ENCODE data around the gene USP17L24.
"Not testable (repeated sequence)": the region's sequence is repeated elsewhere in the genome, so short reads cannot be mapped to it uniquely, and the experiment has no call there.

GRCh38 chr4:9343848-9344247 lies 18.9 kb downstream of the USP17L24 start, which contains the start of gene USP17L27:
- TF ChIP-seq POLR2A, POLR2AphosphoS5, CTCF (IDR thresholded peaks at IDR 0.05): not testable (repeated sequence)
